ENCODE data around the gene DBN1. TPM values are rescaled to one million over a fixed set of nuclear protein-coding genes. Genes with fewer than 3 reads are reported as not detected.

DBN1 gene
- total RNA-seq, 1 experiment from 2014 or later: 29.1 TPM

GRCh38 chr5:177469750-177470525 is 3.5 kb downstream of the DBN1 start:
- Histone ChIP-seq H3K4me3 (ENCODE audit: low read length) (no peak overlapping the region), H3K36me3 (ENCODE audit: insufficient read depth, low read length) (peaks cover 15% of the 10 kb centered on the region), H3K27ac (ENCODE audit: low read length) (no peak overlapping the region), H3K4me1 (ENCODE audit: low read length) (peaks cover 20% of the 10 kb centered on the region), H3K9me3 (ENCODE audit: low read length) (no peaks in the 10 kb centered on the region), H3K9ac (ENCODE audit: low read length) (no peak overlapping the region), H2AFZ (ENCODE audit: low read length) (no peak overlapping the region), H3K4me2 (ENCODE audit: low read depth, low read length, poor library complexity, severe bottlenecking) (no peak overlapping the region), H3K9me2 (replicated peaks; ENCODE audit: insufficient read depth, low read length) (no peaks in the 10 kb centered on the region), H4K20me1 (ENCODE audit: insufficient read depth, low read depth, low read length) (no peaks in the 10 kb centered on the region; the same call in 1 of the 2 replicates), H3K27me3 (ENCODE audit: low read length) (no peaks in the 10 kb centered on the region), H3K79me2 (ENCODE audit: low read length) (peaks cover 23% of the 10 kb centered on the region)
- no peak for DNase-seq

- no peak overlapping the region for H3K4me2 ChIP-seq (ENCODE audit: low read depth, low read length, poor library complexity, severe bottlenecking)
- no peaks in the 10 kb centered on the region for H3K9me3 ChIP-seq (ENCODE audit: low read length)
- no peaks in the 10 kb centered on the region for H3K9me2 ChIP-seq (replicated peaks; ENCODE audit: insufficient read depth, low read length)
- H3K36me3 ChIP-seq (ENCODE audit: insufficient read depth, low read length): peaks cover 15% of the 10 kb centered on the region
- no peak overlapping the region for H2AFZ ChIP-seq (ENCODE audit: low read length)
- H3K4me1 ChIP-seq (ENCODE audit: low read length): peaks cover 12% of the 10 kb centered on the region
- no peak overlapping the region for H3K4me3 ChIP-seq (ENCODE audit: low read length)
- H3K9ac ChIP-seq (ENCODE audit: low read length): no peak overlapping the region
- H4K20me1 ChIP-seq (ENCODE audit: insufficient read depth, low read depth, low read length): no peaks in the 10 kb centered on the region; the same call in 1 of the 2 replicates
- H3K27me3 ChIP-seq (ENCODE audit: low read length): no peaks in the 10 kb centered on the region
- no peak for DNase-seq
- no peak overlapping the region for H3K27ac ChIP-seq (ENCODE audit: low read length)
- peaks cover 23% of the 10 kb centered on the region for H3K79me2 ChIP-seq (ENCODE audit: low read length)
Observed at GRCh38 chr5:177468685-177469628, 4.5 kb downstream of the DBN1 start.

- H3K36me3 ChIP-seq (ENCODE audit: insufficient read depth, low read length): peaks cover 15% of the 10 kb centered on the region
- no peak overlapping the region for H3K27ac ChIP-seq (ENCODE audit: low read length)
- no peaks in the 10 kb centered on the region for H3K9me2 ChIP-seq (replicated peaks; ENCODE audit: insufficient read depth, low read length)
- no peak overlapping the region for H2AFZ ChIP-seq (ENCODE audit: low read length)
- H3K9ac ChIP-seq (ENCODE audit: low read length): no peak overlapping the region
- H3K4me3 ChIP-seq (ENCODE audit: low read length): no peak overlapping the region
- H3K4me1 ChIP-seq (ENCODE audit: low read length): peaks cover 11% of the 10 kb centered on the region
- peaks cover 23% of the 10 kb centered on the region for H3K79me2 ChIP-seq (ENCODE audit: low read length)
- no peaks in the 10 kb centered on the region for H3K27me3 ChIP-seq (ENCODE audit: low read length)
- no peak for DNase-seq
- H3K4me2 ChIP-seq (ENCODE audit: low read depth, low read length, poor library complexity, severe bottlenecking): no peak overlapping the region
- no peaks in the 10 kb centered on the region for H3K9me3 ChIP-seq (ENCODE audit: low read length)
- no peaks in the 10 kb centered on the region; the same call in 1 of the 2 replicates for H4K20me1 ChIP-seq (ENCODE audit: insufficient read depth, low read depth, low read length)
Observed at GRCh38 chr5:177468329-177468684, 5.1 kb downstream of the DBN1 start.

DNA sequence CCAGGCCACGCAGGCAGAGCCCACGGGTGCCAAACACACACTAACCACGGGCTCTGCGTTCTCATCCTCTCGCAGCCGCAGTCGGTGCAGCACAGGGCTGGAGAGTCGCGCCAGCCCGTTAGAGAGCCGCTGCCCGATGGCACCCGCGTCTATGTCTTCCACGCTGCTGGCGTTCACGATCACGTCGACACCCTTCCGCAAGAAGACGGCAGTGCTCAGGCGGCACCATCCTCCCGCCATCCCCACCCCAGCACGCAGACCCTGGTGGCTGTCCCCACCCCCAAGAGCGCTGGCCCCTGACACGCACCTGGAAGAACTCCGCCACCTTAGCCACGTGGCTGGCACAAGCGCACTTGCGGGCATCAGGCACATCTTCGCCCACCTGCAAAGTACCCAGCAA is 6.0 kb downstream of the DBN1 start:
- no peak overlapping the region for H3K4me2 ChIP-seq (ENCODE audit: low read depth, low read length, poor library complexity, severe bottlenecking)
- no peaks in the 10 kb centered on the region for H3K9me2 ChIP-seq (replicated peaks; ENCODE audit: insufficient read depth, low read length)
- H2AFZ ChIP-seq (ENCODE audit: low read length): no peak overlapping the region
- DNase-seq: no peak
- H3K27me3 ChIP-seq (ENCODE audit: low read length): no peaks in the 10 kb centered on the region
- H3K9me3 ChIP-seq (ENCODE audit: low read length): no peaks in the 10 kb centered on the region
- no peak overlapping the region for H3K27ac ChIP-seq (ENCODE audit: low read length)
- peaks cover 10% of the 10 kb centered on the region for H3K4me1 ChIP-seq (ENCODE audit: low read length)
- no peaks in the 10 kb centered on the region; the same call in 1 of the 2 replicates for H4K20me1 ChIP-seq (ENCODE audit: insufficient read depth, low read depth, low read length)
- H3K79me2 ChIP-seq (ENCODE audit: low read length): peaks cover 21% of the 10 kb centered on the region
- H3K9ac ChIP-seq (ENCODE audit: low read length): no peak overlapping the region
- no peak overlapping the region for H3K4me3 ChIP-seq (ENCODE audit: low read length)
- H3K36me3 ChIP-seq (ENCODE audit: insufficient read depth, low read length): peaks cover 15% of the 10 kb centered on the region

DNA sequence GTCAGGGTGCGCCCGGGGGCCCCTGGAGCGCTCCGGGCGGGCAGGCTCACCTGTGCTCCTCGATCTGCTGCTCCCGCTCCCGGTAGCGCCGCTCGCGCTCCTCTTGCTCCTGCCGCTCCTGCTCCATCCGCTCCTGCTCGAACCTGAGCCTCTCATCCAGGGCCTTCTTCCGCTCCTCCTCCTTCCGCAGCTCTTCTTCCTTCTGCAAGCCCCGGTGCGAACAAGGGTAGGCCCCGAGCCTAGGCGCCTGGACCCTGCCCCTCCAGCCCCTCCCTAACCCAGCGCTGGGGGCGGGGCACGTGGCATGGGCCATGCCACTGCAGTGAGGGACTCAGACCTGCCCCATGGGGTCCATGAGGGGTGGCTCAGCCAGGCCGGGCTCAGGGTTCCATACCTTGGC is 6.6 kb downstream of the DBN1 start:
- peaks cover 15% of the 10 kb centered on the region for H3K36me3 ChIP-seq (ENCODE audit: insufficient read depth, low read length)
- H2AFZ ChIP-seq (ENCODE audit: low read length): no peak overlapping the region
- H3K4me1 ChIP-seq (ENCODE audit: low read length): peaks cover 5% of the 10 kb centered on the region
- peaks cover 15% of the 10 kb centered on the region for H3K79me2 ChIP-seq (ENCODE audit: low read length)
- no peaks in the 10 kb centered on the region for H3K9me3 ChIP-seq (ENCODE audit: low read length)
- no peak overlapping the region for H3K4me2 ChIP-seq (ENCODE audit: low read depth, low read length, poor library complexity, severe bottlenecking)
- no peak overlapping the region for H3K27ac ChIP-seq (ENCODE audit: low read length)
- DNase-seq: no peak
- H3K4me3 ChIP-seq (ENCODE audit: low read length): no peak overlapping the region
- H3K9ac ChIP-seq (ENCODE audit: low read length): no peak overlapping the region
- no peaks in the 10 kb centered on the region for H4K20me1 ChIP-seq (ENCODE audit: insufficient read depth, low read depth, low read length)
- no peaks in the 10 kb centered on the region for H3K27me3 ChIP-seq (ENCODE audit: low read length)
- no peaks in the 10 kb centered on the region for H3K9me2 ChIP-seq (replicated peaks; ENCODE audit: insufficient read depth, low read length)

DNA sequence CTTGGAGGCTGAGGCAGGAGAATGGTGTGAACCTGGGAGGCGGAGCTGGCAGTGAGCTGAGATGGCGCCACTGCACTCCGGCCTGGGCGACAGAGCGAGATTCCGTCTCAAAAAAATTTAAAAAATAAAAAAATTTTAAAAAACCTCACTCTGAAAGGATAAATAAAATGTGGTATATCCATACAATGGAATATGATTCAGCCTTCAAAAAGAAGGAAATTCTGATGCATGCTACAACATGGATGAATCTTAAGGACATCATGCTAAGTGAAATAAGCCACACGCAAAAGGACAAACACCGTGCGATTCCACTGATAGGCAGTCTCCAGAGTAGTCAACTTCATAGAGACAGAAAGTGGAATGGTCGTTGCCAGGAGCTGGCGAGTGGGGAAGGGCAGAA is 8.4 kb downstream of the DBN1 start:
- Histone ChIP-seq H3K9me2 (replicated peaks; ENCODE audit: insufficient read depth, low read length) (no peaks in the 10 kb centered on the region), H3K4me2 (ENCODE audit: low read depth, low read length, poor library complexity, severe bottlenecking) (no peak overlapping the region), H3K4me1 (ENCODE audit: low read length) (no peaks in the 10 kb centered on the region), H2AFZ (ENCODE audit: low read length) (no peak overlapping the region), H3K27ac (ENCODE audit: low read length) (no peak overlapping the region), H3K9ac (ENCODE audit: low read length) (no peak overlapping the region), H3K27me3 (ENCODE audit: low read length) (no peaks in the 10 kb centered on the region), H3K4me3 (ENCODE audit: low read length) (no peak overlapping the region), H3K9me3 (ENCODE audit: low read length) (no peaks in the 10 kb centered on the region), H3K36me3 (ENCODE audit: insufficient read depth, low read length) (peaks cover 15% of the 10 kb centered on the region), H4K20me1 (ENCODE audit: insufficient read depth, low read depth, low read length) (no peaks in the 10 kb centered on the region), H3K79me2 (ENCODE audit: low read length) (no peaks in the 10 kb centered on the region)
- no peak for DNase-seq

GRCh38 chr5:177462021-177462670 is 11.3 kb downstream of the DBN1 start:
- no peak overlapping the region for H2AFZ ChIP-seq (ENCODE audit: low read length)
- H3K36me3 ChIP-seq (ENCODE audit: insufficient read depth, low read length): peaks cover 10% of the 10 kb centered on the region
- no peaks in the 10 kb centered on the region for H3K9me2 ChIP-seq (replicated peaks; ENCODE audit: insufficient read depth, low read length)
- no peak overlapping the region for H3K27ac ChIP-seq (ENCODE audit: low read length)
- H3K27me3 ChIP-seq (ENCODE audit: low read length): no peaks in the 10 kb centered on the region
- peaks cover 17% of the 10 kb centered on the region for H3K4me1 ChIP-seq (ENCODE audit: low read length)
- DNase-seq: no peak
- no peak overlapping the region for H3K4me3 ChIP-seq (ENCODE audit: low read length)
- H3K9me3 ChIP-seq (ENCODE audit: low read length): no peaks in the 10 kb centered on the region
- no peaks in the 10 kb centered on the region for H3K79me2 ChIP-seq (ENCODE audit: low read length)
- H4K20me1 ChIP-seq (ENCODE audit: insufficient read depth, low read depth, low read length): peaks cover 8% of the 10 kb centered on the region; the same call in 1 of the 2 replicates
- H3K4me2 ChIP-seq (ENCODE audit: low read depth, low read length, poor library complexity, severe bottlenecking): no peak overlapping the region
- H3K9ac ChIP-seq (ENCODE audit: low read length): no peak overlapping the region
